ENCODE data around the gene CDH2. TPM values are rescaled to one million over a fixed set of nuclear protein-coding genes. Genes with fewer than 3 reads are reported as not detected.

Gene CDH2
- total RNA-seq, 1 experiment from 2014 or later, result 34.0 TPM

- intact Hi-C loops (cut with micrococcal nuclease), result no loop called here
- H3K4me3 ChIP-seq (ENCODE audit: low read length), result no peak overlapping the region
- H3K79me2 ChIP-seq (ENCODE audit: low read length), result no peaks in the 10 kb centered on the region
- no peaks in the 10 kb centered on the region for H3K27me3 ChIP-seq (ENCODE audit: low read length)
- ATAC-seq (no peak), DNase-seq (no peak)
- ChIA-PET POLR2A (ENCODE audit: unreplicated experiment) (no interaction called here), CTCF (no interaction called here)
- H3K4me1 ChIP-seq (ENCODE audit: insufficient read depth, low read length), result no peaks in the 10 kb centered on the region; the same call in 1 of the 2 replicates
- no peak overlapping the region for H3K9ac ChIP-seq (ENCODE audit: low read length)
- H4K20me1 ChIP-seq (ENCODE audit: low read length), result no peaks in the 10 kb centered on the region
- H3K4me2 ChIP-seq (ENCODE audit: low read length), result no peak overlapping the region
- no TSS peak for BruUV-seq (replicated peaks)
- no peak overlapping the region for H2AFZ ChIP-seq (ENCODE audit: low read length)
- no peaks in the 10 kb centered on the region for H3K9me3 ChIP-seq (ENCODE audit: low read length)
- H3K36me3 ChIP-seq (ENCODE audit: low read depth, low read length), result peaks cover 5% of the 10 kb centered on the region
- TF ChIP-seq CTCF (conservative IDR thresholded peaks at IDR 0.05; ENCODE audit: low read depth, low read length), result no peak
- no peak for TF ChIP-seq EZH2 (IDR thresholded peaks at IDR 0.05; ENCODE audit: low read length, unreplicated experiment)
- no peak for TF ChIP-seq EZH2phosphoT487 (IDR thresholded peaks at IDR 0.05; ENCODE audit: borderline replicate concordance, low read length)
- no peaks in the 10 kb centered on the region for H3F3A ChIP-seq (ENCODE audit: low read length, unreplicated experiment)
- H3K27ac ChIP-seq (ENCODE audit: low read length), result no peak overlapping the region
- H3K9me2 ChIP-seq (replicated peaks; ENCODE audit: low read length), result no peaks in the 10 kb centered on the region
Measured at GRCh38 chr18:28002841-28003240, 174.1 kb downstream of the CDH2 start.

GRCh38 chr18:27996801-27997272, 180.1 kb downstream of the CDH2 start:
- no peaks in the 10 kb centered on the region for H3K9me2 ChIP-seq (replicated peaks; ENCODE audit: low read length)
- peaks cover 16% of the 10 kb centered on the region for H3K4me1 ChIP-seq (ENCODE audit: insufficient read depth, low read length)
- 0 out of 2 replicates have a peak overlapping the region, but pooled peaks have one; percentile 35 for H3K4me2 ChIP-seq (ENCODE audit: low read length)
- no peak overlapping the region for H3K4me3 ChIP-seq (ENCODE audit: low read length)
- no peaks in the 10 kb centered on the region for H3K27me3 ChIP-seq (ENCODE audit: low read length)
- ATAC-seq, result peak; percentile 92
- POLR2A ChIA-PET (ENCODE audit: unreplicated experiment), result interaction anchor here (0.6 kb wide), 1 partner anchor 150 kb away, joined by 3 read pairs; no protein-coding TSS in a partner anchor
- no peak overlapping the region for H3K9ac ChIP-seq (ENCODE audit: low read length)
- H4K20me1 ChIP-seq (ENCODE audit: low read length), result peaks cover 11% of the 10 kb centered on the region; the same call in 1 of the 2 replicates
- H2AFZ ChIP-seq (ENCODE audit: low read length), result no peak overlapping the region
- no peaks in the 10 kb centered on the region for H3K79me2 ChIP-seq (ENCODE audit: low read length)
- no peaks in the 10 kb centered on the region for H3K9me3 ChIP-seq (ENCODE audit: low read length)
- H3K36me3 ChIP-seq (ENCODE audit: low read depth, low read length), result 0 out of 2 replicates have a peak, but pooled peaks cover 5% of the 10 kb centered on the region
- no peaks in the 10 kb centered on the region for H3F3A ChIP-seq (ENCODE audit: low read length, unreplicated experiment)
- peak; percentile 83 for DNase-seq
- CTCF ChIA-PET, result interaction anchor here (0.6 kb wide), 1 partner anchor 240 kb away, joined by 4 read pairs; no protein-coding TSS in a partner anchor
- TF ChIP-seq CTCF (conservative IDR thresholded peaks at IDR 0.05; ENCODE audit: low read depth, low read length) (no peak), EZH2phosphoT487 (IDR thresholded peaks at IDR 0.05; ENCODE audit: borderline replicate concordance, low read length) (no peak), EZH2 (IDR thresholded peaks at IDR 0.05; ENCODE audit: low read length, unreplicated experiment) (no peak)
- H3K27ac ChIP-seq (ENCODE audit: low read length), result no peak overlapping the region
- no TSS peak for BruUV-seq (replicated peaks)
- intact Hi-C loops (cut with micrococcal nuclease), result loop anchor here (5.0 kb wide), 1 partner anchor 160 kb away; no protein-coding TSS in a partner anchor

Measured in PC-3 (cell line).